NCI-H1694 (cell line): Measurements from ENCODE around the gene KIAA0753.

Source experiments
- DNase-seq: peaks from one replicate; lab custom pipeline; 2025; lab: John Stamatoyannopoulos, UW

The KIAA0753 gene

DNA sequence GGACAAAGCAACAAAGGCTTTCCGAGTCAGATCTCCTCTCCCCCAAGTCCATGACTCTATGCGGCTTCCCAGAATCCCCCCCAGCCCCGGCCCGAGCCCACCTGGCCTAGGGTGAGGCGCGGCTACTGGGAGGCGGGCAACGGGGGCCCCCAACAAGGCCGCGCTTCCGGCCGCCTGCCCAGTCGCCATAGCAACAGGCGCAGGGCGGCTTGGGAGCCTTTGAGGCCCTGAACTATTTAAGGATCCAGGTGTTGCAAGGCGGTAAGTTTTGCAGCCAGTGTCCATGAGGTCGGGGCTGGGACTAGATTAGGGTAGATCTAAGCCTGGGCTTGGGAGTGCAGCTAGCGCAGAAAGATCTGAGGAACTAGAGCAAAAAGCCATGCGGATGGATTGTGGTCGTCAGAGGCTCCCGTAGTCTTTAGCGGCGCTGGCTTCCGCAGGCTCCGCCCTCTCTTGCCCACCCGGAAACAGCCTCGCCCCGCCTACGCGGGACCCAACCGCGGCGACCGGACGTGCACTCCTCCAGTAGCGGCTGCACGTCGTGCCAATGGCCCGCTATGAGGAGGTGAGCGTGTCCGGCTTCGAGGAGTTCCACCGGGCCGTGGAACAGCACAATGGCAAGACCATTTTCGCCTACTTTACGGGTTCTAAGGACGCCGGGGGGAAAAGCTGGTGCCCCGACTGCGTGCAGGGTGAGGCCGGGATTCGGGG lies at the start of gene KIAA0753, which contains the start of gene TXNDC17:
Gene KIAA0753, minus strand, starts transcription at position 176 of the 711 bp plus-strand sequence. CDS start 5,608 bp downstream, outside the sequence.
Gene TXNDC17, plus strand, starts transcription at position 525 of the 711 bp plus-strand sequence. Its CDS starts 23 bp downstream, at position 548.
- peak; percentile 64 for DNase-seq

- no peak for DNase-seq
These were observed 48.4 kb upstream of the KIAA0753 start for GRCh38 chr17:6688944-6689343.

DNA sequence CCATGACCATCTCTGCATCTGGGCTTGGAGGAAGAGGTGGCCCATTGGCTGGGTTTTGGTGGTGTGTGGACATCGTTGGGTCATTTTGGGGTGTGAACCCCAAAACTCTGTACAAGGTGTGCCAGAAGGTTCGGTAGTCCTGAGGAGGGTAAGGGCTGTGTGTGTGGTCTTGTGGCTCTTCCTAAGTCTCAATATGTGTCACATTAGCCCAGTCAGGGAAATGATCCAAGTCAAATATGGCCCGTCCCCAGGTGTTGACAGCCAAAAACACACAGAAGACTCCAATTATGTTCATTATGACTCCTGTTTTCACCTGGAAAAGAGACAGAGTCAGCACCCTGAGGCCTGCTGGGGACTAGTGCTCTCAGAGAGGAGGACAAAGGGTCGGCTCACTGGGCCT lies 45.5 kb upstream of the KIAA0753 start:
- no peak for DNase-seq

- no peak for DNase-seq
These were observed 44.6 kb upstream of the KIAA0753 start for GRCh38 chr17:6684881-6685767.

- DNase-seq = no peak
These were observed 43.9 kb upstream of the KIAA0753 start for GRCh38 chr17:6684460-6684783.

DNA sequence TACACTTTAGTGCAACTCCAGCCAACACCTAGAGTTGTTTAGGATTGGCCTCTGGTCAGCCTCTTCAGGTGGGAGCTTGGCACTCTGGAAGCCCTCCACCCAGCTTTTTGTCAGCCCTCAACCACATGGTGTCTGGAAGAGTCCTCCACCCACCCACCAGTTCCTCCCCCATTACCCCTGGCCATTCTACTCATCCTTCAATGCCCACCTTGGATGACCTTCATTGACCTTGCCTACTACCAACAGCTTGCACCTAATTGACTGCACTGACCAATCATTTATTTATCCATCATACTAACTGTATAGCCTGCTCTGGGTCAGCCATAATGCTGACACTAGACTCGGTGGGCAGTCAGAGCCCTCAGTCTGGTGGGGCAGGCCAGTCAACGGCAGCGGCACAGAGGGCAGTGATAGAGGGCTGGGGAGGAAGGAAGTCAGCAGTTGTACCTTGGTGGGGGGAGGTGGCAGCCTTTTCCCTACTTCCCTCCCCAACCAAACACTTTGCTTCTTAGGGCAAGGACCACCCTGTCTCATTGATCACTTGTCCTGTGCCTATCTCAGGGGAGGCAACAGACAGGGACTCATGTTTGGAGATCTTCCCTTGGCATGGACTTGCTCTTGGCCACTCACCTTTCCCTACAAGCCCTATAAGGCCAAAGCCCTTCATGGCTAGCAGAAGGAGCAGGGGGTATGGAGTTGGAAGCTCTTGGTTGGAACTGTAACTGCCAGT lies 43.4 kb upstream of the KIAA0753 start:
- DNase-seq = no peak

DNA sequence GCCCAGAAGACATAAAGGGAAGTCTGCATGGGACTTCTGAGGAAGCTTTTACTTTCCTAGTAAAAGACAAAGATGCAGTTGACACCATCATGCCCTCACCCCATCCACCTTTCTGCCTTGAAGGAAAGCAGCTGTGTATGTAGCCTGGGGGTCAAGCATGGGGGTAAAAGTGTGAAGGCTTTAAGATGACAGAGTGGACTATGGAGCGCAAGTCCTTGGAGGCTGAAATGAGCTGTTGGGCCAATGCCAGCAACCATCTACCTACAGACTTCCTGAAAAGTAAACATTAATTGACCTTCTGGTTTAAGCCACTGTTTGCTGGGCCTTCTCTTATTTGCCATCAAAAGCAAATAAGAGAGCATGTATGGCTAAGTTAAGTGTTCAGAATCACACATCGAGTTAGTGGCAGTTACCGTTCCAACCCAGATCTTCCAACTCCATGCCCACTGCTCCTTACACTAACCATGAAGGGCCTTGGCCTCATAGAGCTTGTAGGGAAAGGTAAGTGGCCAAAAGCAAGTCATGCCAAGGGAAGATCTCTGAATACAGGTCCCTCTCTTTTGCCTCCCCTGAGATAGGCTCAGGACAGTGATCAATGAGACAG lies 42.7 kb upstream of the KIAA0753 start:
- DNase-seq = no peak

GRCh38 chr17:6682339-6682738 lies 41.8 kb upstream of the KIAA0753 start:
- no peak for DNase-seq

- no peak for DNase-seq
These were observed 41.2 kb upstream of the KIAA0753 start for GRCh38 chr17:6681671-6682070.

- no peak for DNase-seq
These were observed 40.7 kb upstream of the KIAA0753 start for GRCh38 chr17:6681176-6681575.

DNA sequence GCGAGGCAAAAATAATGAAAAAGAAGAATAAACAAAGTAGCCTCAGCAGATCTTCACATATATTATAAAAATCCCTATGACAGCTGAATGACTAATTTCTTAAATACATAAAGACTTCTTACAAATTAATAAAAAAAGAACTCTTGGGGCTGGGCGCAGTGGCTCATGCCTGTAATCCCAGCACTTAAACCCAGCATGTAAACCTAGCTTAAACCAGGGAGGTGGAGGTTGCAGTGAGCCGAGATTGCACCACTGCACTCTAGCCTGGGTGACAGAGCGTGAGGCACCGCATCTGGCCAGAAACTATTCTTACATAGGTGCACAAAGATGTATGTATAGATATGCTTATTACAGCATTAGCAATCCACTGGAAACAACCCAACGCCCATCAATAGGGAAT lies 38.7 kb upstream of the KIAA0753 start:
- DNase-seq = no peak

DNA sequence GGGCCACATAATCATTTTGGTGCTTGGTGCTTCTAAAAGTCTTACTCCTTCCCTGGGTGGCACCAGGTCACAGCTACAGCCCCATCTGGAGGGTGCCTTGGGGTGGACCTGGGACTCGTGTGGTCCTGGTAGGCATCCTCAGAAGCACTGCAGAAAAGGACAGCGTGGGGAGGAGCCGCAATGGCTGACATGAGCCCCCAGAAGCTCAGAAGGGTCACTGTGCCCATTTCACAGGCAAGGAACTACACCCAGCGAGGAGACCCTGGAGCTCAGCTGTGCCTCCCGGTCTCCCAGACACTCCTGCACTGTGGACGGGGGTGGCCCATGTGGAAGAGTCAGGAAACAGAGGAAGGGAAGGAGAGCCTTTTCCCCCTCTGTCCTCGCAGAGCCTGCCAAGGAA lies 37.4 kb upstream of the KIAA0753 start:
- DNase-seq = no peak

GRCh38 chr17:6677158-6677831 lies 36.8 kb upstream of the KIAA0753 start:
- no peak for DNase-seq

- DNase-seq = no peak
These were observed 36.3 kb upstream of the KIAA0753 start for GRCh38 chr17:6676802-6677157.

DNA sequence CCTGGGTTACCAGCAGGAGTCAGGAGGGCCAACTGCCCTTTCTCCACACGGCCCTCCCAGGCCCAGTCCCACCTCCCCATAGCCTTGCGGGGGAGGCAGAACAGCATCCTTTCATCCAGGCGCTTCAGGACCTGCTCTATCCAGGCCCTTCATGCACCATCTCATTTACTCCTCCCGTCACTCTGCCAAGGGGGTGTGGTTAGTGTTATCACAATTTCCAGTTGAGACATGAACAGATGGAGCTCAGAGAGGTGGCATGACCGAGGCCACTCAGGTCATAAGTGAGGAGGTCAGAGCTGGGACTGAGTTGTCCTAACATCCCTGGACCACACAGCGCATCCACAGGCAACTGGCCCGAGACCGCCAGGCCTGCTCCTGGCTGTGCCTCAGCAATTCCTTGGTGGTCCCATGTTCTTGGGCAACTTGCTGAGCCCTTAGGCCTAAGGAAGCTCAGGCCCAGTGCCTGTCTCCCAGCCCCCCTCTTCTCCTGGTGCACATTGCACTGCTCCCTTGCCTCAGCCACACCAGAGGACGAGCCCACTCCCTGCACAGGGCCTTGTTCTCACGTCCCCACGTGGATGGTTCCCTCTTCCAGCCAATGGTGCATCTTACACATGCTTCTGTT lies 34.8 kb upstream of the KIAA0753 start:
- DNase-seq = no peak

GRCh38 chr17:6674586-6674985 lies 34.1 kb upstream of the KIAA0753 start:
- no peak for DNase-seq

DNA sequence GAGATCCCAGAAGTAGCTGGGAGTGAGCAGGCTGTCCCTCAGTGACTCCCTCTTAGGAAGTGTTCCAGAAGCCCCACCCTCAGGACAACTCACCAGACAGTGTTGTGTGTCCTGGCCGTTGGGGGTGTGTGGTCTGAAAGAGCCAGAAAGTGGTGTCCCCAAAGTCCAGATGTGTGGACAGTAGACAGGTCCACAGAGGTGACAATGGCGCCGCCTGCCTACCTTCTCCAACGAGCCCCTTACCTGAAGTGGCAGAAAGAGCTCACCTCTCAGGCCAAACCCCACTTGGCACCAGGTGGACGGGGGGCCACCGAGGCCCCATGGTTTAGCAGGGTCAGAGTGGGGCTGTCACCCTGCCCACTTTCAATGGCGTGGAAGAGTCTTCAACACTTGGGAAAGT lies 30.9 kb upstream of the KIAA0753 start:
- DNase-seq = no peak

- DNase-seq = no peak
These were observed 30.5 kb upstream of the KIAA0753 start for GRCh38 chr17:6670999-6671398.

- DNase-seq = no peak
These were observed 30.1 kb upstream of the KIAA0753 start for GRCh38 chr17:6670571-6670970.

- DNase-seq = no peak
These were observed 29.1 kb upstream of the KIAA0753 start for GRCh38 chr17:6669479-6670212.
